ENCODE results near the gene RSBN1.
"Not testable (repeated sequence)": the region's sequence is repeated elsewhere in the genome, so short reads cannot be mapped to it uniquely, and the experiment has no call there.

The RSBN1 gene

GRCh38 chr1:113742515-113742914, 69.8 kb downstream of the RSBN1 start:
- TF ChIP-seq ARNT (IDR thresholded peaks at IDR 0.05) (no peak), HDGF (IDR thresholded peaks at IDR 0.05; ENCODE audit: borderline replicate concordance) (no peak), L3MBTL2 (conservative IDR thresholded peaks at IDR 0.05) (no peak), NFRKB (IDR thresholded peaks at IDR 0.05) (no peak), FOXM1 (IDR thresholded peaks at IDR 0.05; ENCODE audit: borderline replicate concordance) (no peak), CTBP1 (IDR thresholded peaks at IDR 0.05; ENCODE audit: borderline replicate concordance) (no peak), SUZ12 (IDR thresholded peaks at IDR 0.05) (no peak), ELF4 (IDR thresholded peaks at IDR 0.05) (no peak), BHLHE40 (IDR thresholded peaks at IDR 0.05; ENCODE audit: borderline replicate concordance) (no peak), ZNF384 (IDR thresholded peaks at IDR 0.05) (no peak), FOXA1 (IDR thresholded peaks at IDR 0.05) (no peak)
- no peak for DNase-seq (ENCODE audit: extremely low spot score)
- ChIA-PET CTCF (no interaction called here), POLR2A (no interaction called here)

DNA sequence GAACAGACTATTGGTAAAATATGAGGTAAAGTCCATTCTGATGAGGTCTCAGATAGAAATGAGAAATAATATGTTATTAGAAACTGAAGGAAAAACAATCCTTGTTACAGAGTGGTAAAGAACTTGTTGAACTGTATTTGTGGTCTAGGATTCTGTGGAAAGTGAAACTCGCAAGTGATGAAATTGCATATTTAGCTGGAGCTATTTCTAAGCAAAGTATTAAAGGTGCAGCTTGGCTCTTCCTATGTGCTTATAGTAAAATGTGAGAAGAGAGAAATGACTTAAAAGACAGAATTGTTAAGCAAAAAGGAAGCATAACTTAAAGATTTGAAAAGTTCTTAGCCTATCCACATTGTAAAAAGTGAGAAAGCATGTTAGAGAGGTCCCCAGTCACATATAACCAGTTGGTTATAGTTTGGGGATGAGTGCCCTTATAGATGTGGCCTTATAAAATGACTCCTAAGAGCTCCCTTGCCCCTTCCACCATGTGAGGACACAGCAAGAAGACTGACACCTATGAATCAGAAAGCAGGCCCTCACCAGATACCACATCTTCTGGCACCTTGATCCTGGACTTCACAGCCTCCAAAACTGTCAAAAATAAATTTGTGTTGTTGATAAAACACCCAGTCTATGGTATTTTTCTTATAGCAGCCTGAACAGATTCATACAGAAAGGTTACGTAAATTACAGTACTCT, 77.8 kb downstream of the RSBN1 start:
- DNase-seq (ENCODE audit: extremely low spot score): no peak
- TF ChIP-seq ARNT (IDR thresholded peaks at IDR 0.05): no peak
- TF ChIP-seq, protein P1, sequence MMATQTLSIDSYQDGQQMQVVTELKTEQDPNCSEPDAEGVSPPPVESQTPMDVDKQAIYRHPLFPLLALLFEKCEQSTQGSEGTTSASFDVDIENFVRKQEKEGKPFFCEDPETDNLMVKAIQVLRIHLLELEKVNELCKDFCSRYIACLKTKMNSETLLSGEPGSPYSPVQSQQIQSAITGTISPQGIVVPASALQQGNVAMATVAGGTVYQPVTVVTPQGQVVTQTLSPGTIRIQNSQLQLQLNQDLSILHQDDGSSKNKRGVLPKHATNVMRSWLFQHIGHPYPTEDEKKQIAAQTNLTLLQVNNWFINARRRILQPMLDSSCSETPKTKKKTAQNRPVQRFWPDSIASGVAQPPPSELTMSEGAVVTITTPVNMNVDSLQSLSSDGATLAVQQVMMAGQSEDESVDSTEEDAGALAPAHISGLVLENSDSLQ (IDR thresholded peaks at IDR 0.05): no peak
- no peak for TF ChIP-seq ZNF384 (IDR thresholded peaks at IDR 0.05)
- TF ChIP-seq L3MBTL2 (conservative IDR thresholded peaks at IDR 0.05): no peak
- TF ChIP-seq SP1 (IDR thresholded peaks at IDR 0.05): no peak
- TF ChIP-seq NFRKB (IDR thresholded peaks at IDR 0.05): no peak
- TF ChIP-seq FOXK2 (IDR thresholded peaks at IDR 0.05): no peak
- no peak for TF ChIP-seq BHLHE40 (IDR thresholded peaks at IDR 0.05; ENCODE audit: borderline replicate concordance)
- no peak for TF ChIP-seq ELF4 (IDR thresholded peaks at IDR 0.05)
- TF ChIP-seq FOXA1 (IDR thresholded peaks at IDR 0.05): no peak
- TF ChIP-seq TARDBP (IDR thresholded peaks at IDR 0.05): no peak
- TF ChIP-seq LEF1 (IDR thresholded peaks at IDR 0.05; ENCODE audit: borderline replicate concordance): no peak
- TF ChIP-seq SUZ12 (IDR thresholded peaks at IDR 0.05): no peak
- ChIA-PET POLR2A (no interaction called here), CTCF (no interaction called here)

DNA sequence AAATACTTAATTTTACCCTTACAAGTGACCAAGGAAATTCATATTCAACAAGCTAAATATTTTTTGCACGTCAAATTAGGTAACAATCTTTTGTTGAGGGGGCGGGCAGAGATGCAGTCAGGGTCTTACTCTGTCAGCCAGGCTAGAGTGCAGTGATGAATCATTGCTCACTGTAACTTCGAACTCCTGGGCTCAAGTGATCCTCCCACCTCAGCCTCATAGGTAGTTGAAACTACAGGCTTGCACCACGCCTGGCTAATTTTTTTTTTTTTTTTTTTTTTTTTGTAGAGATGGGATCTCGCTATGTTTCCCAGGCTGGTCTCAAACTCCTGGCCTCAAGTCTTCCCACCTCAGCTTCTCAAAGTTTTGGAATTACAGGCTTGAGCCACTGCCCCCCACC, 79.5 kb downstream of the RSBN1 start:
- ChIA-PET CTCF (no interaction called here), POLR2A (no interaction called here)
- no peak for TF ChIP-seq ARNT (IDR thresholded peaks at IDR 0.05)
- TF ChIP-seq FOXA1 (IDR thresholded peaks at IDR 0.05): no peak
- no peak for TF ChIP-seq FOXM1 (IDR thresholded peaks at IDR 0.05; ENCODE audit: borderline replicate concordance)
- TF ChIP-seq FOXK2 (IDR thresholded peaks at IDR 0.05): no peak
- TF ChIP-seq CTBP1 (IDR thresholded peaks at IDR 0.05; ENCODE audit: borderline replicate concordance): no peak
- TF ChIP-seq ZNF384 (IDR thresholded peaks at IDR 0.05): no peak
- no peak for TF ChIP-seq HDGF (IDR thresholded peaks at IDR 0.05; ENCODE audit: borderline replicate concordance)
- no peak for TF ChIP-seq TARDBP (IDR thresholded peaks at IDR 0.05)
- no peak for TF ChIP-seq SUZ12 (IDR thresholded peaks at IDR 0.05)
- TF ChIP-seq, protein P1 (IDR thresholded peaks at IDR 0.05): no peak
- TF ChIP-seq NFRKB (IDR thresholded peaks at IDR 0.05): no peak
- TF ChIP-seq ELF4 (IDR thresholded peaks at IDR 0.05): no peak
- no peak for TF ChIP-seq BHLHE40 (IDR thresholded peaks at IDR 0.05; ENCODE audit: borderline replicate concordance)
- TF ChIP-seq SP1 (IDR thresholded peaks at IDR 0.05): no peak
- TF ChIP-seq L3MBTL2 (conservative IDR thresholded peaks at IDR 0.05): no peak
- no peak for TF ChIP-seq LEF1 (IDR thresholded peaks at IDR 0.05; ENCODE audit: borderline replicate concordance)
- no peak for DNase-seq (ENCODE audit: extremely low spot score)

DNA sequence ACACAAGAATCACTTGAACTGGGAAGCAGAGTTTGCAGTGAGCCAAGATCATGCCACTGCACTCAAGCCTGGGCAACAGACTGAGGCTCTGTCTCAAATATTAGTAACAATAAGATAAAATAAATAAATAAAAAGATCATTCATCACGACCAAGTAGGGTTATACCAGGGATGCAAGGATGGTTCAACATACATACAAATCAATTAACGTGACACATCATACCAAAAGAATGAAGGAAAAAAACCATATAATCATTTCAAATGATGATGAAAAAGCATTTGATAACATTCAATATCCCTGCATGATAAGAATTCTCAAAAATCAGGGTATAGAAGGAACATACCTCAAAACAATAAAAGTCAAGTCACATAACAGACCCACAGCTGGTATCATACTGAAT, 91.3 kb downstream of the RSBN1 start:
- DNase-seq (ENCODE audit: extremely low spot score): no peak
- CTCF ChIA-PET: no interaction called here
- POLR2A ChIA-PET: no interaction called here
- no peak for TF ChIP-seq ARNT (IDR thresholded peaks at IDR 0.05)
- no peak for TF ChIP-seq SP1 (IDR thresholded peaks at IDR 0.05)
- no peak for TF ChIP-seq ZNF384 (IDR thresholded peaks at IDR 0.05)
- TF ChIP-seq TARDBP (IDR thresholded peaks at IDR 0.05): no peak
- no peak for TF ChIP-seq FOXM1 (IDR thresholded peaks at IDR 0.05; ENCODE audit: borderline replicate concordance)
- no peak for TF ChIP-seq BHLHE40 (IDR thresholded peaks at IDR 0.05; ENCODE audit: borderline replicate concordance)
- no peak for TF ChIP-seq LEF1 (IDR thresholded peaks at IDR 0.05; ENCODE audit: borderline replicate concordance)
- TF ChIP-seq L3MBTL2 (conservative IDR thresholded peaks at IDR 0.05): no peak

GRCh38 chr1:113718621-113719020, 93.7 kb downstream of the RSBN1 start:
- POLR2A ChIA-PET; CTCF ChIA-PET; DNase-seq (ENCODE audit: extremely low spot score): not testable (repeated sequence)

DNA sequence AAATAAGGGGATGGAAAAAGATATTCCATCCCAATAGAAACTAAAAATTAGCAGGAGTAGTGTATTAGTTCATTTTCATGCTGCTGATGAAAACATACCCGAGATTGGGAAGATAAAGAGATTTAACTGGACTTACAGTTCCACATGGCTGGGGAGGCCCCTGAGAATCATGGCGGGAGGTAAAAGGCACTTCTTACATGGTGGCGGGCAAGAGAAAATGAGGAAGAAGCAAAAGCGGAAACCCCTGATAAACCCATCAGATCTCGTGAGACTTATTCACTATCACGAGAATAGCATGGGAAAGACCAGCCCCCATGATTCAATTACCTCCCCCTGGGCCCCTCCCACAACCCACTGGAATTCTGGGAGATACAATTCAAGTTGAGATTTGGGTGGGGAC, 94.8 kb downstream of the RSBN1 start:
- DNase-seq (ENCODE audit: extremely low spot score); CTCF ChIA-PET; POLR2A ChIA-PET: not testable (repeated sequence)

- DNase-seq (ENCODE audit: extremely low spot score): no peak
- POLR2A ChIA-PET: no interaction called here
Observed at GRCh38 chr1:113714606-113715269, 97.5 kb downstream of the RSBN1 start.

More at GRCh38 chr1:113714606-113715269, 97.5 kb downstream of the RSBN1 start:
- no peak for TF ChIP-seq SP1 (IDR thresholded peaks at IDR 0.05)
- TF ChIP-seq LEF1 (IDR thresholded peaks at IDR 0.05; ENCODE audit: borderline replicate concordance): no peak
- no peak for TF ChIP-seq NFRKB (IDR thresholded peaks at IDR 0.05)
- TF ChIP-seq TARDBP (IDR thresholded peaks at IDR 0.05): no peak
- no peak for TF ChIP-seq ZNF384 (IDR thresholded peaks at IDR 0.05)
- no peak for TF ChIP-seq CTBP1 (IDR thresholded peaks at IDR 0.05; ENCODE audit: borderline replicate concordance)
- TF ChIP-seq, protein P1 (IDR thresholded peaks at IDR 0.05): no peak
- no peak for TF ChIP-seq HDGF (IDR thresholded peaks at IDR 0.05; ENCODE audit: borderline replicate concordance)
- TF ChIP-seq BHLHE40 (IDR thresholded peaks at IDR 0.05; ENCODE audit: borderline replicate concordance): no peak
- TF ChIP-seq FOXA1 (IDR thresholded peaks at IDR 0.05): no peak
- no peak for TF ChIP-seq ELF4 (IDR thresholded peaks at IDR 0.05)
- no peak for TF ChIP-seq FOXK2 (IDR thresholded peaks at IDR 0.05)
- no peak for TF ChIP-seq ARNT (IDR thresholded peaks at IDR 0.05)
- no peak for TF ChIP-seq FOXM1 (IDR thresholded peaks at IDR 0.05; ENCODE audit: borderline replicate concordance)
- TF ChIP-seq L3MBTL2 (conservative IDR thresholded peaks at IDR 0.05): no peak
- TF ChIP-seq SUZ12 (IDR thresholded peaks at IDR 0.05): no peak
- CTCF ChIA-PET: interaction anchor here (0.7 kb wide), 1 partner anchor 16 kb away, joined by 3 read pairs; no protein-coding TSS in a partner anchor
